Measurements from ENCODE around the gene EVI5.

DNA sequence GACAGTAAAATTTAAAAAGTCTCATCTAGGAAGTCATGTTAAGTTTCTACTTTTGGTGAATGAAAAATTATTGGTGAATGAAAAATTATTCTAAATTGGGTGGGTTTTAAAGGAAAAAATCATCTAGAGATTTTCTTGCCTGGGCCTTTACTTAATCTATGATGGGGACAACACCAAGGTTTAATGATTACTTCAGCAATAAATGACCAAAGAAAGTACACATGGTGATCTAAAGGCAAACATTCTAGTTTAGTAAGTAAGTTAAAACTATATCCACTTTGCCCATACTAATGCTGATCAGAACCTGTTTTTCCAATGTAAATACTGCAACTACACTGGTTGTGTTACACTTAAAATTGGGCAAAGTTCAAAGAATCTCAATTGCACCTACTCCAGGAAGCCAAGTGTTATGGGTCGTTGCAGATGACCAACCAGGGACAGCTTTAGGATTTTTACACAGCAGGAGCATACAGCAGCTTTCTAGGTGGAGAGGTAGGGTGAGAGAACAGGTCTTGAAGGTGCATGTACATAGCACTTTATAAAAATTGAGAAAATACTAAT, 32.3 kb upstream of the EVI5 start:
- TF ChIP-seq YY1 (IDR thresholded peaks at IDR 0.05; ENCODE audit: insufficient read depth, insufficient read length), result no peak
- TF ChIP-seq ZNF274 (IDR thresholded peaks at IDR 0.05; ENCODE audit: low read depth, low read length), result no peak
